ENCODE data around the gene PPP1R14D.

PPP1R14D gene

GRCh38 chr15:40857601-40858341 lies 29.3 kb upstream of the PPP1R14D start:
- no peaks in the 10 kb centered on the region for H3K36me3 ChIP-seq (ENCODE audit: control insufficient read depth, low read length)
- TF ChIP-seq, protein P1, sequence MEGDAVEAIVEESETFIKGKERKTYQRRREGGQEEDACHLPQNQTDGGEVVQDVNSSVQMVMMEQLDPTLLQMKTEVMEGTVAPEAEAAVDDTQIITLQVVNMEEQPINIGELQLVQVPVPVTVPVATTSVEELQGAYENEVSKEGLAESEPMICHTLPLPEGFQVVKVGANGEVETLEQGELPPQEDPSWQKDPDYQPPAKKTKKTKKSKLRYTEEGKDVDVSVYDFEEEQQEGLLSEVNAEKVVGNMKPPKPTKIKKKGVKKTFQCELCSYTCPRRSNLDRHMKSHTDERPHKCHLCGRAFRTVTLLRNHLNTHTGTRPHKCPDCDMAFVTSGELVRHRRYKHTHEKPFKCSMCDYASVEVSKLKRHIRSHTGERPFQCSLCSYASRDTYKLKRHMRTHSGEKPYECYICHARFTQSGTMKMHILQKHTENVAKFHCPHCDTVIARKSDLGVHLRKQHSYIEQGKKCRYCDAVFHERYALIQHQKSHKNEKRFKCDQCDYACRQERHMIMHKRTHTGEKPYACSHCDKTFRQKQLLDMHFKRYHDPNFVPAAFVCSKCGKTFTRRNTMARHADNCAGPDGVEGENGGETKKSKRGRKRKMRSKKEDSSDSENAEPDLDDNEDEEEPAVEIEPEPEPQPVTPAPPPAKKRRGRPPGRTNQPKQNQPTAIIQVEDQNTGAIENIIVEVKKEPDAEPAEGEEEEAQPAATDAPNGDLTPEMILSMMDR (IDR thresholded peaks at IDR 0.05; ENCODE audit: low read depth, low read length, poor library complexity, severe bottlenecking), result peak; percentile 92
- no peak for TF ChIP-seq EZH2phosphoT487 (IDR thresholded peaks at IDR 0.05; ENCODE audit: borderline replicate concordance, low read length)
- no peak overlapping the region for H3K27ac ChIP-seq (ENCODE audit: low read depth, low read length)
- no peaks in the 10 kb centered on the region; the same call in 1 of the 2 replicates for H3F3A ChIP-seq (ENCODE audit: control insufficient read depth, insufficient read depth)
- H4K20me1 ChIP-seq (ENCODE audit: control insufficient read depth, insufficient read depth, low read depth, low read length), result no peaks in the 10 kb centered on the region
- H3K9me3 ChIP-seq (ENCODE audit: control insufficient read depth, insufficient read depth, low read length), result no peaks in the 10 kb centered on the region
- peaks cover 4% of the 10 kb centered on the region for H3K4me1 ChIP-seq (ENCODE audit: control insufficient read depth, low read length)
- H3K79me2 ChIP-seq (ENCODE audit: control insufficient read depth, low read length), result no peaks in the 10 kb centered on the region
- no peak overlapping the region for H3K4me3 ChIP-seq (ENCODE audit: low read length)
- no peaks in the 10 kb centered on the region for H3K27me3 ChIP-seq (ENCODE audit: control insufficient read depth, low read length)
- H3K4me2 ChIP-seq (ENCODE audit: low read length), result no peak overlapping the region
- no peaks in the 10 kb centered on the region for H3K9me2 ChIP-seq (replicated peaks; ENCODE audit: control insufficient read depth, low read length)

GRCh38 chr15:40856746-40857145 lies 28.2 kb upstream of the PPP1R14D start:
- Histone ChIP-seq H3K79me2 (ENCODE audit: control insufficient read depth, low read length) (no peaks in the 10 kb centered on the region), H3K27me3 (ENCODE audit: control insufficient read depth, low read length) (no peaks in the 10 kb centered on the region), H3K27ac (ENCODE audit: low read depth, low read length) (no peak overlapping the region), H3K36me3 (ENCODE audit: control insufficient read depth, low read length) (no peaks in the 10 kb centered on the region), H3K9me2 (replicated peaks; ENCODE audit: control insufficient read depth, low read length) (no peaks in the 10 kb centered on the region), H3F3A (ENCODE audit: control insufficient read depth, insufficient read depth) (no peaks in the 10 kb centered on the region; the same call in 1 of the 2 replicates), H4K20me1 (ENCODE audit: control insufficient read depth, insufficient read depth, low read depth, low read length) (no peaks in the 10 kb centered on the region), H3K4me1 (ENCODE audit: control insufficient read depth, low read length) (peaks cover 4% of the 10 kb centered on the region), H3K9me3 (ENCODE audit: control insufficient read depth, insufficient read depth, low read length) (no peaks in the 10 kb centered on the region), H3K4me2 (ENCODE audit: low read length) (no peak overlapping the region), H3K4me3 (ENCODE audit: low read length) (no peak overlapping the region)
- TF ChIP-seq, protein P1 (IDR thresholded peaks at IDR 0.05; ENCODE audit: low read depth, low read length, poor library complexity, severe bottlenecking), result no peak
- no peak for TF ChIP-seq EZH2phosphoT487 (IDR thresholded peaks at IDR 0.05; ENCODE audit: borderline replicate concordance, low read length)

DNA sequence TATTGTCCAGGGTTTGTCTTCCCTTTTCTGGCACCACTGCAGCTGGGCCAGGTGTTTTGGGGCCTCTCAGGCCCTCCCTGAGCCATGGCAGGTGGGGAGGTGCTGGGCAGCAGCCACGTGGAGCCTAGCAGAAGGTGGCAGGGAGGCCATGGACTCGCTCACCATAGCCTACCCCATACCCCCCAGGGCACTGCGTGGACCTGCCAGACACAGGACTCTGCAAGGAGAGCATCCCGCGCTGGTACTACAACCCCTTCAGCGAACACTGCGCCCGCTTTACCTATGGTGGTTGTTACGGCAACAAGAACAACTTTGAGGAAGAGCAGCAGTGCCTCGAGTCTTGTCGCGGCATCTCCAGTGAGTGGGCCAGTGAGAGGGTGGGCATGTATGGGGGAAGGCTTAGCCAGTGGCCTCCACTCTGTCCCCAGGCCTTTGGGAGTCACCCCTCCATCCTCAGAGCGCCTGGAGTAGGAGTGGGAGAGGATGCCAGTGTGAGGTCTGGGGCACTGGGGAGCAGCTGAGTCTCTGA lies 27.3 kb upstream of the PPP1R14D start:
- Histone ChIP-seq H3K79me2 (ENCODE audit: control insufficient read depth, low read length) (no peaks in the 10 kb centered on the region), H3K36me3 (ENCODE audit: control insufficient read depth, low read length) (no peaks in the 10 kb centered on the region), H3K4me3 (ENCODE audit: low read length) (no peak overlapping the region), H3K9me2 (replicated peaks; ENCODE audit: control insufficient read depth, low read length) (no peaks in the 10 kb centered on the region), H3K4me2 (ENCODE audit: low read length) (no peak overlapping the region), H3K27me3 (ENCODE audit: control insufficient read depth, low read length) (no peaks in the 10 kb centered on the region), H3K27ac (ENCODE audit: low read depth, low read length) (no peak overlapping the region), H3F3A (ENCODE audit: control insufficient read depth, insufficient read depth) (no peaks in the 10 kb centered on the region), H4K20me1 (ENCODE audit: control insufficient read depth, insufficient read depth, low read depth, low read length) (no peaks in the 10 kb centered on the region), H3K9me3 (ENCODE audit: control insufficient read depth, insufficient read depth, low read length) (no peaks in the 10 kb centered on the region), H3K4me1 (ENCODE audit: control insufficient read depth, low read length) (peaks cover 4% of the 10 kb centered on the region)
- no peak for TF ChIP-seq EZH2phosphoT487 (IDR thresholded peaks at IDR 0.05; ENCODE audit: borderline replicate concordance, low read length)
- TF ChIP-seq, protein P1 (IDR thresholded peaks at IDR 0.05; ENCODE audit: low read depth, low read length, poor library complexity, severe bottlenecking), result no peak

All from DOHH2 (cell line).